ENCODE measurements around the gene FZD7.

Gene FZD7

GRCh38 chr2:202033317-202034248 is at the start of gene FZD7:
Gene FZD7 (plus strand): TSS chr2:202033855. CDS start chr2:202034648, 793 bp downstream.
- peak; percentile 75 for DNase-seq (ENCODE audit: low read depth)

DNA sequence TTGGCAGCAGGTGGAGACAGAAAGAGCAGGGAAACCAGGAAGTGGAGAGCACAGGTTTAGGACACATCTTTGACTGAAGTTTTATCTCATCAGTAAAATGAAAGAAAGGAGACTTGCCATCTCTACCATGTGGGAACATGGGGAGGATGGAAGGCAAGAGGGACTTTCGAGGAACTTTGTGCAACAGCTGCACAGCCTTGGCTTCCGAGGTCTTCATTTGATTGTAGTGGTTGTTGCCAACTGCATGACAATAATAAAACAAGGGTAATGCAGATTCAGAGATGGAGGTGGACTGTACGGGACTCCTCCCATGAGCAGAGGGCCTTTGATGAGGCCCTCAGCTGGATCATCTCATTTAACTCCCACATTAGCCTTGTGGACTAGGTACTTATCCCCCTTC is 49.3 kb upstream of the FZD7 start:
- no peak for DNase-seq (ENCODE audit: low read depth)

GRCh38 chr2:201984800-201985525 is 48.7 kb upstream of the FZD7 start:
- DNase-seq (ENCODE audit: low read depth) = no peak

DNA sequence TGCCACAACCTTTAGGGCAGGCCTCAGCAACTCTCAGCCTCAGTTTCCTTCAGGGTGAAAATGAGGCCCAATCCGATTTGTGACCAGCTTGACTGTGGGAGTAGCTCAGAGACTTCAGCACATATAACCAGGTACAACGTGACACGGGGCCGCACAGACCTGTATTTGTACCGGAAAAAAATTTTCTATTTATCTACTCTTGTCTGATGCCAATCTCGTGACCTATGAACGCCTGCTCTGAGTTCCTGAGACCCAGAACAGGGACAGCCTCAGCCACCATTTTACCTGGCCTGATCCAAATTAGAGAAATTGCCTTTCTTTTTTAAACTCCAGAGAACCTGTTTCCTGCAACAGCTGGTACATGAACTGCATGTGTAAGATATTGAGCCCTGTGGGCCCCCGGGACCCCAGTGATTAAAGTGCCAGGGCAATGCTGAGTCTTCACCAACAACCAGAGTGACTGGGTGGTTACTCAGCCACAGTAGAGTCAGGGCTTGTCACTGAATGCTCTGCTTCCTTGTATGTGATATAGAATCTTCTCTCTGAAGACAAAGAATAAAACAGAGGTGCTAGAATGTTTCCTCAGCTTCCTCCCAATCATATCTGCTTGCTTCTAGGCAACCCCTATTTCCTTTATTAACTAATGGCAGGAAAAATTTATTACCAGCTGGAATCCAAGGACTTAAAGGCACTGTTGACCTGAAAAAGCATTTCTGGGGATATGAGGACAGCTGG is 47.8 kb upstream of the FZD7 start:
- DNase-seq (ENCODE audit: low read depth) = no peak

DNA sequence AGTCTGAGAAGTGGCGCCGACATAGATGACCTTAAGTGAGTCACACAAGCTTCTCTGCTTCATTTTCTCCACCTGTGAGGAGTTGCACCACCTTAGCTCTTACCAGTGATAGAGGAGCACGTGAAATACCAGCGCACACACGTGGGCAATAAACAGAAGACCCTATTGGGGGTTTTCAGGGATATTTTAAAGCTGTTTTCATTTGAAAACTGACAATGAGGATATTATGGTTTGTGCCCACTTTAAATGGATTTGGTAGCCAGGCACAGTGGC is 47.3 kb upstream of the FZD7 start:
- DNase-seq (ENCODE audit: low read depth) = no peak

DNA sequence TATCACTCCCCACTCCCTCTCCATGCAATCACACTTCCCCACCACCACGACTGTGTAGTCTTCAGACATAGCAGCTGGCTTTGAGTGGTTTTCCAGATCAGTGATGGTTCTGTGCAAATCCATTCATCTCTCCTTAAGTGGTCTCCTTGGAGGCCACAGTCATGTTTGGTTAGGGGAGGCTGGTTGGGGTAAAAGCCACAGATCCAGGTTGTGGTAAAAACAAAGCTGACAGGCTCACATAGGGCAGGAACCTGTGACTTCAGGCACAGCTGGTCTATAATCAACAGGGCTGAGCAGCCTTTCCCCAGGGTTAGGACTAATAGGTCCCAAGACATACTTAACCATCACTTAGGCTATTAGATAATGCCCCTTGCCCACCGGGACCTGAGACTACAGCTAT is 46.2 kb upstream of the FZD7 start:
- DNase-seq (ENCODE audit: low read depth) = no peak

DNA sequence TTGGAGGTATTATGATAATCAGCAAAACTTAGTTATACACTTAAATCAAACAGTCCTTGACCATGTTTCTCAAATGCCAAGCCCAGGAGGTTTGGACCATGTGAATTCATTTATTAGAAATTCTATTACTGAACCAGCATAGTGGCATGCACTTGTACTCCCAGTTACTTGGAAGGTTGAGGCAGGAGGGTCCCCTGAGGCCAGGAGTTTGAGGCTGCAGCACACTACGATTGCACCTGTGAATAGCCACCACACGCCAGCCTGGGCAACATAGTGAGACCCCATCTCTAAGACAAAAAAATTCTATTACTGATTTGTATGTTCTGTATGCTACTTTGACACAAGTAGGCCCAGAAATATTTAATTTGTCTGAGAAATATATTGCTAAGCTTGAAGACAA is 43.6 kb upstream of the FZD7 start:
- DNase-seq (ENCODE audit: low read depth) = no peak

- no peak for DNase-seq (ENCODE audit: low read depth)
These were observed 40.7 kb upstream of the FZD7 start for GRCh38 chr2:201992960-201993359.

GRCh38 chr2:201994973-201995638 is 38.5 kb upstream of the FZD7 start:
- no peak for DNase-seq (ENCODE audit: low read depth)

DNA sequence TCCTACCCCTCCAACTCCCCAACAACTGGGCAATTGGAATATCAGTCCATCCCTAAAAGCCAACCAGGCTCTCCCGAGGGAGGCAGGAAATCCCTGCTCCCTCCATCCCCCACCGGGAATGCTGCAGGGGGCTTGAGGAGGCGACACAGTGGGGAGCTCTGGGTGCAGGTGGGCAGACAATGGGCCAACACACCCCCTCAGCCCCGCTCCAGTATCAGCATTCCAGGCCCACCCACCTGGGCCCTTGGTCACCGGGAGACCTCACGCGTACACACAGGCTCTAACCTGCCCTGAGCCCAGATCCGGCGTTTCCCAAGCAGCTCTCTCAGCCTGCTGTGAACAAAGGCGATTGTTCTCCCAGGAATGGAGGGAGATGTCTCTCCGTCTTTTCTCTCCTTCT is 37.6 kb upstream of the FZD7 start:
- DNase-seq (ENCODE audit: low read depth) = no peak

GRCh38 chr2:201996679-201997314 is 36.9 kb upstream of the FZD7 start:
- DNase-seq (ENCODE audit: low read depth) = no peak

DNA sequence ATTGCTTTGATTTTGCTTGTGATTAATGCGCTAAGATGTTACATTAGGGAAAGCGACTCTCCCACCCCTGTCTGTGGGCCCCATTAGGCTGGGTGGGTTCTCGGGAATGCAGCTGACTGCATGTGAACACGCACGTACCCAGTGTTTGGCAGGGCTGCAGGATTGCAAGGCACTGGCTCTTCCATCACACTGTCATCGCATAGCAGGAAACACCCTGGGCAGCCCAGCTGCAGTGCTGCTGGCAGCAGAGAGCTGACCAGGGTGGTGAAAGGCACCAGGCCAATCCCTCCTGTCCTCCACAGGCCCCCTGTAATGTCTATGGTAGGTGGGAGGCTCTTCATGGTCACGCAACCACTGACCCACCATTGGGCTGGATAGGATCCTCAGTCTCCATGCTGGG is 34.4 kb upstream of the FZD7 start:
- DNase-seq (ENCODE audit: low read depth) = no peak

DNA sequence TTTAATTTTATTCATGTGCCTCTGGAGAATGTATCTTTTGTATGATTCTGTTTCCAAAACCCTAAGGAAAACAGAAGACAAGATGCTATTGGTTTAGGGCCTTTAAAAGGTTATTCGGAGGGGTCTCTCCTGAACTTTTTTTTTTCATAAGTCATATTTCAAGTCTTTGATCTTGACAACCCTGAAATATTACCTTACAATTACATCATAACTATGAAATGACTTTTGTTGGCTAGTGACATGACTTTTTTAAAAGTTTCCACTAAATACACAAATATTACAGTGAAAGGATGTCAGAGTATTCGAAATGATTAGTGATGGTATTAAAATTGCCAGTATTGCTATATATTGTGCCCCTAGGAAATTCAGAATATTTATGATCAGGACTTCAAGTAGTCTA is 31.8 kb upstream of the FZD7 start:
- DNase-seq (ENCODE audit: low read depth) = no peak

DNA sequence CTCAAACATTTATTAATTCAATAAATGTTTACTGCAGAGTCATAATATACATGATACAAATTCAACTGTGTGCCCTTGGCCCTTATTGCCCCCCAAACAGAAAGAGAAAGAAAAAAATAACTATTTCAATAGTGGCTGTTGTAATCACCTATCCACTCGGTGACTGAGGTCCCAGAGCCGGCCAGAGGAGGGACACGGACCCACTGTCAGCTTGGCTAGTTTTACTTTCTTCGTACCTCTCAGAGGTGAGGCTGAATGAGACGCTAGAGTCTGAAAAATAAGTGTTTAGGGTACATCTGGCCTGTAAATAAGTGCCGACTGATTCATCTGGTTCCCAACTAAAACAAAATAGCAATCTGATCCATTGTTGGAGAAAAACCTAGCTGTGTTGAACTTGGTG is 31.3 kb upstream of the FZD7 start:
- no peak for DNase-seq (ENCODE audit: low read depth)

GRCh38 chr2:202005272-202005887 is 28.3 kb upstream of the FZD7 start:
- DNase-seq (ENCODE audit: low read depth) = no peak

GRCh38 chr2:202006301-202006700 is 27.4 kb upstream of the FZD7 start:
- DNase-seq (ENCODE audit: low read depth) = no peak

- DNase-seq (ENCODE audit: low read depth) = no peak
These were observed 26.4 kb upstream of the FZD7 start for GRCh38 chr2:202007015-202007982.

DNA sequence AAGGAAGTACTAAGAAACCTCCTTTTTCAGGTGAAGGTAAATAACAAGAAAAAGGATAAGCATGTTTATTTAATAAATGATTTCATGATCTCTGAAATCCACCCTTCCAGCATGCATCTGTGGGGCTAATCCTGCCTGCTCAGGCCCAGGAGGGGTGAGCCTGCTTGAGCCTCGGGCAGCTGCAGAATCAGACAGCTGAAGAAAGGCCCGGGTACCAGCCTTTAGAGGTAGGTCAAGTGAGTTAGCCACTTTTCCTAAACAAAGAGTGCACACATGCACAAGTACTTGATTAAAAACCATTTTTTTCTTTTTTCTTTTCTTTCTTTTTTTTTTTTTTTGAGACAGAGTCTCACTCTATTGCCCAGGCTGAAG is 25.7 kb upstream of the FZD7 start:
- DNase-seq (ENCODE audit: low read depth) = no peak

DNA sequence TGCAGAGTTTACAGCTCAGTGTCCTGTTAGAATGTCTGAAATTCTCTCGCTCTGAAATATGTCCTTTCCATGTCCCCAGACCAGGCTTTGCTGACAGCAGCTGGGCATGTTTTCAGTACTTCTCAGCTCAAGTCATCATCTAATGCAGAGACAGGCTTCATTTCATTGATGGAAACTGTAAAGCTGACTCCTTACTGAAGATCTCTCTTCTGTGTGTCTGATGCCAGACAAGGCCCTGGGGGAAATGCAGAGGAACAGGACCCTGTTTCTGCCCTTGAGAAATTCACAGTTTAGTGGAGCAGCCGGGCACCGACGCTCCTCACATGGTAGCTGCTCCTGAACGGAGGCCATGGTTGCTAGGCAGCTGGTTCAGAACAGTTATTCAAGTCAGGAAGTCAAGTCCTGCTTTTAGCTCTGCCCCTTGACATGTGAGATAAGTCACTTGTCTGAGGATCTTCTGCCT is 24.6 kb upstream of the FZD7 start:
- DNase-seq (ENCODE audit: low read depth) = no peak

GRCh38 chr2:202009581-202009980 is 24.1 kb upstream of the FZD7 start:
- DNase-seq (ENCODE audit: low read depth) = no peak

All from stimulated activated CD8-positive, alpha-beta memory T cell treated with anti-CD3 and anti-CD28 coated beads, Interleukin-12 subunit alpha, Interleukin-12 subunit beta, amount 100 ng/mL, for 1 hour (primary cell).